Vagina (tissue), 2 donors: ENCODE results near the gene DIP2A.

Experiments
- CTCF ChIP-seq, 3 experiments: fragments of 450-650 bp in 2 of 3; fragments of 200-600 bp in 1 of 3; sonication (generic) in 1 of 3; IDR thresholded peaks; one replicate each; pipeline ENCODE4 v1.5.1; 2017 to 2019; ENCODE audit warnings: antibody characterized with exemption in 3 of 3, mild to moderate bottlenecking in 2 of 3, moderate library complexity in 2 of 3
- POLR2A ChIP-seq, 2 donors: fragments of 450-650 bp; IDR thresholded peaks; one replicate each; pipeline ENCODE4 v1.6.1; 2017; ENCODE audit warnings: antibody characterized with exemption in 2 of 2, mild to moderate bottlenecking in 2 of 2, moderate library complexity in 2 of 2
- POLR2AphosphoS5 ChIP-seq, 2 donors: sonication (generic); formaldehyde crosslinking; IDR thresholded peaks; one replicate each; pipeline ENCODE4 v1.9.0; 2017; ENCODE audit warnings: antibody characterized with exemption in 2 of 2, mild to moderate bottlenecking in 2 of 2, low read depth in 1 of 2; ENCODE audit not compliant: insufficient read depth in 1 of 2

DNA sequence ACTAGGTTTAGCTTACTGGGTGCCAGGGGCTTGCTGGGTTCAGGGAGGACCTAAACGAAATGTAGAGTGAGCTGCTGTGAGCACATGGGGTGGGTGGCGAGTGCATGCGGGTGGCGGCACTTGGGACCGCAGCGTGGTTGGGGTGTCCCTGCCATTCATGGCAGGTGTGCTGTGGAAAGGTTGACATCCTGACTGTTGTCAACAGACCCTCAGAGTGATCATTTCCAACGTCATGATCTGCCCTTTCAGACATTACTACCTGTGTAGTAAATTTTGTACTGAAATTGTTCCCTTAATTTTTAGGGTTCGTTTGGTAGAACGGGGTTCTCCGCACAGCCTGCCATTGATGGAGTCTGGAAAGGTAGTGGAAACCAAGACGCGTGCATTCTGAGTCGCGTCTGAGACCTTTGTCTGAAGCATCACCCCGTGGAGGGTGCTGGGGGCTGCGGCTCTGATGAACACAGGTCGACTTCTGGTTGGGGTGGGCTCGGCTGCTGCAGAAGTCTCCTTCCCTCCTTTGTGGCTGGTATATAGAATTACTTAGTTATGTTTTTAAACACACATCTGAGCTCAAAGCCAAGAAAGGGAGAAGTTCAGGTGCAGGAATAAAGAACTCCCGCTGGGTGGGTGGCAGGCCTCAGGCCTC lies 102.9 kb downstream of the DIP2A start:
- TF ChIP-seq CTCF (IDR thresholded peaks at IDR 0.05) (no peak), POLR2A (IDR thresholded peaks at IDR 0.05) (no peak), POLR2AphosphoS5 (IDR thresholded peaks at IDR 0.05; ENCODE audit: insufficient read depth in 1 of 2, low read depth in 1 of 2) (no peak)
